ENCODE data around the gene KHDRBS2.

DNA sequence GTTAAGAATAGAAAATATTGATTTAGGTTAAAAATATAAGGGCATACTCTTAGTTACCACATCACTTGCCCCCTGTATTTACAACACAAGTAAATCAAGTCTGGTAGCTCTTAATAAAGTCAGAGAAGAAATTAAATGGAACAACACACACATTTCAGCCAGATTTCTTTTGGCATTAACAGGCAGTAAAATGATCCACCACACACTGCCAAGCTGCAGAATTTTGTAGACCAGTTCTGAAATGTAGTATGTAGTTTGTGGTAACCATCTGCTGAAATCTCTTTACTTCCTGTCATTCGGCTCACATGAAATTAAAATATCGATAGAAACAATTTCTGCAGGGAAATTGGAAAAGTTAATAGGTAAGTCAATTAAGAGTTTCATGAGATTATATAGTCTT is 326.8 kb downstream of the KHDRBS2 start:
- TF ChIP-seq CTCF (IDR thresholded peaks at IDR 0.05), result no peak
- TF ChIP-seq POLR2A (IDR thresholded peaks at IDR 0.05), result no peak

Data from thyroid gland (tissue), 4 donors.